Measurements from ENCODE around the gene LSM12. TPM values are rescaled to one million over a fixed set of nuclear protein-coding genes. Genes with fewer than 3 reads are reported as not detected.

LSM12 gene
- total RNA-seq, 4 donors from 2014 or later, result 41.3 to 47.2 (median 43.8) TPM

DNA sequence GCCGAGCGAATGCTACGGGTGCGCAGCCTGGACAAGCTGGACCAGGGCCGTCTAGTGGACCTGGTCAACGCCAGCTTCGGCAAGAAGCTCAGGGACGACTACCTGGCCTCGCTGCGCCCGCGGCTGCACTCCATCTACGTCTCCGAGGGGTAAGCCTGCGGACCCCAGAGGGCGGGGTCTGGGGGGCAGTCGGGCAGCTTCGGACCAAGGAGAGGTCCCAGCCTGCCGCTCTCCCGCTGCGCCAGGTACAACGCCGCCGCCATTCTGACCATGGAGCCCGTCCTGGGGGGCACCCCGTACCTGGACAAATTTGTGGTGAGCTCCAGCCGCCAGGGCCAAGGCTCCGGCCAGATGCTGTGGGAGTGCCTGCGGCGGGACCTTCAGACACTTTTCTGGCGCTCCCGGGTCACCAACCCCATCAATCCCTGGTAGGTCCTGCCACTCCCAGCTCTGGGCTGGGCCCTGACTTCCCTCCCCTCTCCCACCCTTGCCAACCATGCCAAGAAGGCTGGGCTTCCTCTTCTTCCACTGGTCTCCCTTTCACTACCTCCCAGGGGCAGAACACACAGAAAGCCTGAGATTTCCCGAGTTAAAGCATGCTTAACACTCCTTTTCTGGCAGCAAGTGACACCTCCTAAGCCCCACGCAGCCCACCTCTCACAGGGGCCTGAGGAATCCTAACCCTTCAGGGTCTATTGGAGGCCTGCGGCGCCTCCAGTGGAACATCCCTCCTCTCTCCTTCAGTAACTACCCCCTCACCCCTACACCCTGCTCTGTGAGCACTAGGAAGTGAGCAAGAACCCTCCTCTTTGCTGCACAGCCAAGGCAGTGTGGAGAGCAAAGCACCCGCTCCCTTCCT is 58.9 kb downstream of the LSM12 start:
- peak overlapping the region; percentile 1 to 37 (median 2) for H3K4me3 ChIP-seq (replicated peaks in 1 of 3)
- H3K27me3 ChIP-seq, result no peaks in the 10 kb centered on the region
- H3K4me1 ChIP-seq, result peaks cover 28 to 36% of the 10 kb centered on the region in 2 donors
- peak overlapping the region in 2 of 3 donors; percentile 35 to 71 for H3K27ac ChIP-seq
- H3K9me3 ChIP-seq, result no peaks in the 10 kb centered on the region
- DNase-seq, result peak in 1 of 2 donors; percentile 23
- intact Hi-C loops (cut with DNase I), result no loop called here
- WGBS, 2 donors, result 12 to 34% methylated on average over 5 to 21 of the region's 37 CpGs
- TF ChIP-seq, protein P1, sequence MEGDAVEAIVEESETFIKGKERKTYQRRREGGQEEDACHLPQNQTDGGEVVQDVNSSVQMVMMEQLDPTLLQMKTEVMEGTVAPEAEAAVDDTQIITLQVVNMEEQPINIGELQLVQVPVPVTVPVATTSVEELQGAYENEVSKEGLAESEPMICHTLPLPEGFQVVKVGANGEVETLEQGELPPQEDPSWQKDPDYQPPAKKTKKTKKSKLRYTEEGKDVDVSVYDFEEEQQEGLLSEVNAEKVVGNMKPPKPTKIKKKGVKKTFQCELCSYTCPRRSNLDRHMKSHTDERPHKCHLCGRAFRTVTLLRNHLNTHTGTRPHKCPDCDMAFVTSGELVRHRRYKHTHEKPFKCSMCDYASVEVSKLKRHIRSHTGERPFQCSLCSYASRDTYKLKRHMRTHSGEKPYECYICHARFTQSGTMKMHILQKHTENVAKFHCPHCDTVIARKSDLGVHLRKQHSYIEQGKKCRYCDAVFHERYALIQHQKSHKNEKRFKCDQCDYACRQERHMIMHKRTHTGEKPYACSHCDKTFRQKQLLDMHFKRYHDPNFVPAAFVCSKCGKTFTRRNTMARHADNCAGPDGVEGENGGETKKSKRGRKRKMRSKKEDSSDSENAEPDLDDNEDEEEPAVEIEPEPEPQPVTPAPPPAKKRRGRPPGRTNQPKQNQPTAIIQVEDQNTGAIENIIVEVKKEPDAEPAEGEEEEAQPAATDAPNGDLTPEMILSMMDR (IDR thresholded peaks at IDR 0.05), result no peak
- TF ChIP-seq POLR2A (IDR thresholded peaks at IDR 0.05), result no peak
- H3K36me3 ChIP-seq, result no peaks in the 10 kb centered on the region

DNA sequence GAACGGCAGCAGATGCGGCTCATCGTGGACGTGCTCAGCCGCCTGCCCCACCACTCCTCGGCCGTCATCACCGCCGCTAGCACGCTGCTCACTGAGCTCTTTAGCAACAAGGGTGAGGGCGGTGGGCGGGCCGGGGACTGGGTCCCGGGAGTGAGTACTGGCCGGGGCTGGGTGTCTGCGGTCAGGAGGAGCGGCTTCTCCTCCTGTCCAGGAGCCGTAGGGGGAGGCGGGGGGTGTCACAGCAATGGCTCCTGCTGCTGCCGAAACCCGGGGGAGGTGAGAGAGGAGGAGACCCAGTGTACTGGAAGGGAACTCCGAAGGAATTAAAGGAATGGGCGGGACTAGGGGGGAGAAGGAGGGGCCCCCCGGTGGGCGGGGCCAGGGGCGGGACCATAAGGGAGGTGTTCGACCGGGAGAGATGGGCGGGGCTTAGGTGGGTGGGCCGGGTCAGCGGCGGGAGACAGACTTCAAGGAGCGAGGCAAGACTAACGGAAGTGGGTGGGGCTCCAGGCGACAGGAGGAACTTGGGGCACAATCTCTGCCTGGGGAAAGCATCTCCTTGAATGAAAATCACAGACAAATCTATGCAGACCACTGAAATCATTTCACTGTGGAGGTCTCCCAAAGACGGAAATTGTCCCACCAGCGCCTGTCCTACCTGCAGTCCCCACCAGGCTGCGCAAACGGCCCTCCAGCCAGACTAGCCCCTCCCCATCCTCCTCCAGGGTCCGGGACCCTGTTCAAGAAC is 59.7 kb downstream of the LSM12 start:
- H3K9me3 ChIP-seq, result no peaks in the 10 kb centered on the region
- no peaks in the 10 kb centered on the region for H3K36me3 ChIP-seq
- H3K4me1 ChIP-seq, result peaks cover 28 to 36% of the 10 kb centered on the region in 2 donors
- TF ChIP-seq POLR2A (IDR thresholded peaks at IDR 0.05), result peak in 1 of 2 donors; percentile 75
- TF ChIP-seq, protein P1 (IDR thresholded peaks at IDR 0.05), result peak in 5 of 6 experiments; percentile 17 to 60 (median 38)
- peak; percentile 100 for DNase-seq
- 0% methylated on average over 21 to 27 of the region's 40 CpGs for WGBS, 2 donors
- no peaks in the 10 kb centered on the region for H3K27me3 ChIP-seq
- intact Hi-C loops (cut with DNase I), result no loop called here
- peak overlapping the region; percentile 77 to 90 (median 86) for H3K27ac ChIP-seq
- H3K4me3 ChIP-seq (replicated peaks in 1 of 3), result peak overlapping the region; percentile 4 to 37 (median 36)

DNA sequence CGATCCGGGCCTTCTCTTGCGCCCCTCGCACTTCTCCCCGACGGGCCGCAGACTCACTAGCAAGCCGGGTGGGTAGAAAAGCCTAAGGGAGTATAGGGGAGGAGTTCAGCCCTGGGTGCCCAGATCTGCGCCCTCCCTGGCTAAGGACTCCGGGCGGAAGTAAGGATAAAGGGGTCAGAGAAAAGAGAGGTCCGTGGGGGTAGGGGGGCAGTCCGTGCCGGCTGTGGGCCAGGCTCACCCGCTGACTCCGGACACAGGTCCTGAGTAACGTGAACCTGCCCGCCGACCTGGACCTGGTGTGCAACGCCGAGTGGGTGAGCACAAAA is 60.2 kb downstream of the LSM12 start:
- H3K36me3 ChIP-seq, result no peaks in the 10 kb centered on the region
- DNase-seq, result no peak
- intact Hi-C loops (cut with DNase I), result no loop called here
- 5 to 7% methylated on average over 19 to 21 of the region's 21 CpGs for WGBS, 2 donors
- no peaks in the 10 kb centered on the region for H3K27me3 ChIP-seq
- peaks cover 28 to 36% of the 10 kb centered on the region in 2 donors for H3K4me1 ChIP-seq
- no peak for TF ChIP-seq POLR2A (IDR thresholded peaks at IDR 0.05)
- TF ChIP-seq, protein P1 (IDR thresholded peaks at IDR 0.05), result no peak
- peak overlapping the region; percentile 77 to 90 (median 86) for H3K27ac ChIP-seq
- H3K9me3 ChIP-seq, result no peaks in the 10 kb centered on the region
- peak overlapping the region; percentile 4 to 37 (median 36) for H3K4me3 ChIP-seq (replicated peaks in 1 of 3)

DNA sequence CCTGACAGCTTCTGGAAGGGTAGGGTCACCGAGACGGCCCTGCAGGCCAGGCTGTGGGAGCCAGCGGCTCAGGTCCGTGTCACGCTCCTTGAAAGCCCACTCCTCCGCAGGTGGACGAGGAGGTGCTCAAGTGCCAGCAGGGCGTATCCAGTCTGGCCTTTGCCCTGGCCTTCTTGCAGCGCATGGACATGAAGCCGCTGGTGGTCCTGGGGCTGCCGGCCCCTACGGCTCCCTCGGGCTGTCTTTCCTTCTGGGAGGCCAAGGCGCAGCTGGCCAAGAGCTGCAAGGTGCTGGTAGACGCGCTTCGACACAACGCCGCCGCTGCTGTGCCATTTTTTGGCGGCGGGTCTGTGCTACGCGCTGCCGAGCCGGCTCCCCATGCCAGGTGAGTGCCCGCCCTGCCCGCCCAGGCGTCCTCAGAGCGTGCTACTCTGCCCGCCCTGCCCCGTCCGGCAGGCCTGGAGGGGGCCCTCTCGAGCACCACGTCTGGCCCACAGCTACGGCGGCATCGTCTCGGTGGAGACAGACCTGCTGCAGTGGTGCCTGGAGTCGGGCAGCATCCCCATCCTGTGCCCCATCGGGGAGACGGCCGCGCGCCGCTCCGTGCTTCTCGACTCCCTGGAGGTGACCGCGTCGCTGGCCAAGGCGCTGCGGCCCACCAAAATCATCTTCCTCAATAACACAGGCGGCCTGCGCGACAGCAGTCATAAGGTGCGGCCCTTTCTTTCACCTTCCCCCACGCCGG is 60.8 kb downstream of the LSM12 start:
- no peaks in the 10 kb centered on the region for H3K27me3 ChIP-seq
- peak; percentile 86 to 87 for DNase-seq

More for the DNA sequence above, 60.8 kb downstream of the LSM12 start:
- peak overlapping the region; percentile 77 to 90 (median 86) for H3K27ac ChIP-seq
- H3K9me3 ChIP-seq, result no peaks in the 10 kb centered on the region
- H3K4me1 ChIP-seq, result peaks cover 28 to 36% of the 10 kb centered on the region in 2 donors
- TF ChIP-seq POLR2A (IDR thresholded peaks at IDR 0.05), result peak; percentile 30 to 62
- TF ChIP-seq, protein P1 (IDR thresholded peaks at IDR 0.05), result peak in 3 of 6 experiments; percentile 15 to 47 (median 37)
- no peaks in the 10 kb centered on the region for H3K36me3 ChIP-seq
- peak overlapping the region; percentile 4 to 37 (median 36) for H3K4me3 ChIP-seq (replicated peaks in 1 of 3)
- intact Hi-C loops (cut with DNase I), result no loop called here
- 6 to 11% methylated on average over 13 to 34 of the region's 59 CpGs for WGBS, 2 donors

All from thyroid gland (tissue), 4 donors.